GM21619 (cell line): ENCODE results near the gene CPEB1.

ENCODE experiments used
- ATAC-seq: cut with Tn5 transposase; IDR thresholded peaks from one replicate; pipeline ENCODE4 v1.9.1; 2021; ENCODE audit not compliant: unreplicated experiment

CPEB1 gene

DNA sequence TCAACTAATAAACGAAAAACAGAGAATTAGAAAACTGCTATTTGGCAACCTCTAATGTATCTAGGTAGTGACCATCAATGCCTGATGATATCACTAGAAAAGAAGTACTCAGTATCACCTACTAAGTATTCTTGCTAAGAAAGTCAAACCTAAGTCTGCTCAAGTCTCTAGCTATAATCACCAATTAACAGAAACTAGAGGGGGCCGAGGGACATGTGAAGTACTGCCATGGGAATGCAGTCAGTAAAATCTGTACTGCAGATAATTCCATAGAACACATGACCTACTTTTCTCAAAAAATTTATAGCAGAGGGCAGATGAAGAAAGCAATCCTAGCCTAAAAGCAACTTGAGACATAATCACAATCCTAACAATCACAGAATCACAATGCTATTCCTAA, 51.4 kb downstream of the CPEB1 start:
- no peak for ATAC-seq

DNA sequence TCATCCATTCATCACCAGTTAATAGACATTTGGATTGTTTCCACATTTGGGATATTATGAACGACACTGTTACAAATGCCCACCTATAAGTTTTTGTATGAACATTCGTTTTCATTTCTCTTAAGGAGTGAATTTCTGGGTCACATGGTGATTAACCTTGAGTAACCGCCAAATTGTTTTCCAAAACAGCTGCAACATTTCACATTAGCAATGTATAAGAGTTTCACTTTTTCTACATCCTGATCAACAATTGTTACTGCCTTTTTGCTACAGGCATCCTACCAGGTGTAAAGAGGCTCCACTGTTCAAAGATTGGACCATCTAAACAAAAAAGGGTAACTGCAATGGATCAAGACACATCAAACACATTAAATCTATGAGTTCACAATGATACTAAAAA, 52.0 kb downstream of the CPEB1 start:
- ATAC-seq: no peak

DNA sequence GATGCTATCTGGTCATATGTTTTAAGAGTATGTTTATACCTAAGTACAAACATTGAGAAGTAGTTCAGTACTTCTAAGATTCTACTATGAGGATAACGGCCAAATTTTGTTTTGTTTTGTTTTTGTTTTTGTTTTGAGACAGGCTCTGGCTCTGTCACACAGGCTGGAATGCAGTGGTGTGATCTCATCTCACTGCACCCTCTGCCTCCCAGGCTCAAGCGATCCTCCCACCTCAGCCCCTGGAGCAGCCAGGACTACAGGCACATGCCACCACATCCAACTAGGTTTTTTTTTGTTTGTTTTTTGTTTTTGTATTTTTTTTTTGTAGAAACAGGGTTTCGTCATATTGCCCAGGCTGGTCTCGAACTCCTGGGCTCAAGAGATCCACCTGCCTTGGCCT, 59.4 kb downstream of the CPEB1 start:
- ATAC-seq: no peak

DNA sequence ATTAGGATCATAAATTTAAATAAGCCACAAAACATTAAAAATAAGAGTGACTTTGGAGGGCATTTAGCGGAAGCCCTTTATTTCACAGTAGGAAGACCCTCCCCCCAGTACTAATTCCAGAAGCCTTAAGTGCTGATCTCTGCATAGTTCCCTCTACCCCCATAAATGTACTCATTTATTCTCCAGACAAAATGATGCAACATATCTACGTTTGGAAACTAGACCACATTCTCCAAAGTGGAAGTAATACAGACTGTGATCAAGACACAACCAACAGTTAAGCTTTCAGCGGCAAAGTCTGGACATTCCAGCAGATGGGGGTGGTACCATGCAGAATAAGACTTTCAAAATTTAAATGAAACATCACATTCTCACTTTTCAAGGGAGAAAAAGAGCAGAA, 62.1 kb downstream of the CPEB1 start:
- no peak for ATAC-seq

DNA sequence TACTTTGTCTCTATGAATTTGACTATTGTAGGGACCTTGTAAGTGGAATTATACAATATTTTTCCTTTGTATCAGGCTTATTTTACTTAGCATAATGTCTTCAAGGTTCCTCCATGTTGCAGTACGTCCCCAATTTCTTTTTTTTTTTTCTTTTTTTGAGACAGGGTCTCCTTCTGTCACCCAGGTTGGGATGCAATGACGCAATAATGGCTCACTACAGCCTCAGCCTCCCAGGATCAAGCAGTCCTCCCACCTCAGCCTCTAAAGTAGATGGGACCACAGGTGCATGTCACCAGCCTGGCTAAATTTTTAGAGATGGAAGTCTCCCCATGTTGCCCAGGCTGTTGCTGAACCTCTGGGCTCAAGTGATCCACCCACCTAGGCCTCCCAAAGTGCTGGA, 66.5 kb downstream of the CPEB1 start:
- no peak for ATAC-seq

DNA sequence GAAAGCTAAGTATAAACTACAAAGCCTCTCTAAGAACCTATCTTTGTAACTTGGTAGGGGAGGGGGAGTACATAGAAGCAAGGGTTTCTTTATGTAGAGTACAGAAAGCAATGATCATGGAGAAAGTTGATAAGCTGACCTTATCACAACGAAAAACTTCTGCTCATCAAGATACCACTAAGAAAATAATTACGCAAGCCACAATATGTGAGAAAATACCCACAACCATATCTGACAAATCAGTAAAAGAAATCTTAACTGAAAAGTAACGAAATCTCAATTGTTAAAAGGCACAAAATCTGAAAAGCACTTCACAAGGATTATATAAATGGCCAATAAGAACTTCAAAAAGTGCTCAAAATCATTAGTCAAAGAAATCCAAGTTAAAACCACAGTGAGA, 71.8 kb downstream of the CPEB1 start:
- no peak for ATAC-seq

DNA sequence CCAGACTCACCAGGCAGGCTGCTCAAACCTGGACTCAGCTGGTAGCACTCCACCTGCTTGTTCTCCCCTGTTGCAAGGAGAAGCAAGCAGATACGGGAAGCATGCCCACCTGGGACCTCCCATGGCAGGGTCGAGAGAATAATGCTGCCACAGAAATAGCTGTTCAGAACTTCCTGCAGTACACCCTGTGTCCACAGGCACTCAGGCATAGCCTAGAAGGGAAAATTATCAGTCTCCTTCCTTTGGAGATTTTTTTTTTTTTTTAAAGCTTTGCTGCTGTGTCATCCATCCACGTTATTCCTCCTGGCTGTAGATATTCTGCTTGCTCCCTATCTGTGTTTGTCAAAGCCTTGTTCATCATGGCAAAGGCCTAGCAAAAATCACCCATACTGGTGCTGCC, 74.2 kb downstream of the CPEB1 start:
- ATAC-seq: no peak

DNA sequence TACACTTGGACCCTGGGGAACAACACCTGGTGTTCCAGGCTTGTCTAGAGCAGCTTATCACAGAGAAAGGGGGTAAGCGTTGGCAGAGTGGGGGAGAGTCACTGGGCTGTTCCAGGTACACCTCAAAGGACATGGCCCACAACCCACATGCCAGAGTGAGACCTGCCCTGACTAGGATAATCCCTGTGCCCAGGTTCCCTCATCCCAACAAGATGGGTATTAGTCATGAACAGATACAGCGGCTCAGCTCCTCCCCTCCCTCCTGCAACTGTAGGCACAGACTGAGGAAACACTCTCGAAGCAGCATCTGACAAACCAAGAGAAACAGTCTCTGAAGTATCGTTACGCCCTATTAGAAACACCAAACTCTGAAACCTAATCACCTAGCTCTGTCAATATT, 74.9 kb downstream of the CPEB1 start:
- no peak for ATAC-seq

DNA sequence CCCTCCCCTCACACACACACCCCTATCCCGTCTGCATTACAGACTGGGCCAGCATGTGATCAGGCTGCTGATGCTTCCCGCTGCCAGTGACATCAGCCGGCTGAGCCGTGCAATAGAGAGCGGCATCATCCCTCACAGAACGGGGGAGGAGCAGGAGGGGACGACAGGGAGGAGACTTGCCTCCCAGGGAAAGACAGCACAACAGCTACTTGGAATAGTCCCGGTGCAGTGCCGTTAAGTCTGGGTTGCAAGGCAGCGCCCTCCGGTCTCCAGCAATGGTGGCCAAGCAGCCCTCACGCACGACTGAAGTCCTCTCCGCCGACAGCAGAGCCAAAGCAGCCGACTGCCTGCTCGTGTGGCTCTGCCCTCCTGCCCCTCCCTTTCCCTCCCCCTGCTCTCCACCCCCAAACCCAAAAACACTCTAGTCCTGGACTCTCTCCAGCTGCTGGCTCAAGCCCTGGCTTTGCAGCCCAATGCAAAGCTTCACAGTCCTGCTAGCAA, 75.4 kb downstream of the CPEB1 start:
- ATAC-seq: no peak

DNA sequence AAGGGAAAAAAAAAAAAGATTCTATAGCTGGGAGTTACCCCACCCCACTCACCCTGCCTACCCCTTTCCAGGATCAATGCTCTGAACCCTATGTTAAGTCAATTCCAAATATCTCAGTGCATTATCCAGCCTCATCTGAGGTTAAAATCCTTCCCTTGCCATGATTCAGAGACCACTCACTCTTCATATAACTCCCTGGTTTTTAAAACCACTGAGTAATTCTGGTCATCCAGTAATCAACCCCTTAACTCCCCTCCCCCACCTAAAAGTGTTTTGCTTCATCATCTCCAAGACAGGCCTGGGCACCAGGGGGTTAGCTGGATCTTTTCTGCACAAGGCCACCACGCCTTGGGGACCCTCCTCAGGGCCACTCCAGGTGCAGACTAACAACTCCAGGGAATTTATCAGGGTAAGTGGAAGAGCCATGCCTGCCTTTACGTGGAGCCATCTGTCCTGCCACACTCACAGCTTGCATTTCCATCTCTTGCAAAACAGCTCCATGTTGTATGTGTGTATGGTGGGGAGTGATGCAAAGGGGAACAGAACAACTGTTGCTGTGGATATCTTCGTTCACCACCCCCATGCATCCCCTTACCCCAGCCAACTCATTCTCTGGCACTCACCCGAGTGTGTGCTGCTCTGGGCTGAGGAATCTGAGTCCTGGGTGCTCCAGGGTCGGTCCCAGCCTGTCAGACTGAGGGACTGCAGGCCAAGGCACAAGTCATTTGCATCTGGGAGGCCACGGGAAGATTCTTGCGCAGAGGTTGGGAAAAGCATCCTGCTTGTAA, 76.2 kb downstream of the CPEB1 start:
- no peak for ATAC-seq

DNA sequence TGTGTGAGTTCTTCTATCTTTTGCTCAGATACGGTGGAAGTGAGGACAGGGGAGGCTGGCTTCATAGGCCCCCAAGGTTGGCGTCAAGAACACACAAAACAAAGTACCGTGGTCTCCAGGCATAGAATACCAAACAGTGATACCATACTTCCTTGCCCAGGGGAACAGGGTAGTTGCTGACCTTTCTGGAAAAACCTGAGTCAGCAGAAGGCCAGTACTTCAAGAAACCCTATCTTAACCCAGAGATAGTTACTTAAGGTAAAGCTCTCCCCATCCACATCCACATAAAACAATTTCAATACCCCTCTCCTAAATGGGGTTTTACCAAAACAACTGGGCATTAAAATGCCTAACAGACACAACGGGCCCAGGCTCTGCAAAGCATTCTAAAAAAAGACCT, 77.3 kb downstream of the CPEB1 start:
- ATAC-seq: no peak

DNA sequence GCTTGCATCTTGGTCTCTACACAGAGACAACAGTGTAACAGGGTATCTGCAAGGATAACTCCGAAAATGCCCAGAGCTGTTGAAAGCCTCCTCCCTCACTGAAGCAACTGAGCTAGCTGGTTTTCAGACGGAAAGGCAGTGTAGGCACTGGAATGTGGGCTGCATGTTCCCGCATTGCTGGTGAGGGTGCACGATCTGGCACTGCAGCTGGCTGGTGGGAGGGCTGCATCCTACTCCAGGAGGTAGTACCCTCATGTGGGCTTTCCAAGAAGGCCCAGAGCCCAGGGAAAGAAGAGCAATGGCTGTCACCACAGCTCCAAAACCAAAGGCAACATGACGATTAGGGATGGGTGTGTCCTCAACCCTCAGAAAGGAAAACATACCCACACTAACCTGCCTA, 78.2 kb downstream of the CPEB1 start:
- no peak for ATAC-seq

DNA sequence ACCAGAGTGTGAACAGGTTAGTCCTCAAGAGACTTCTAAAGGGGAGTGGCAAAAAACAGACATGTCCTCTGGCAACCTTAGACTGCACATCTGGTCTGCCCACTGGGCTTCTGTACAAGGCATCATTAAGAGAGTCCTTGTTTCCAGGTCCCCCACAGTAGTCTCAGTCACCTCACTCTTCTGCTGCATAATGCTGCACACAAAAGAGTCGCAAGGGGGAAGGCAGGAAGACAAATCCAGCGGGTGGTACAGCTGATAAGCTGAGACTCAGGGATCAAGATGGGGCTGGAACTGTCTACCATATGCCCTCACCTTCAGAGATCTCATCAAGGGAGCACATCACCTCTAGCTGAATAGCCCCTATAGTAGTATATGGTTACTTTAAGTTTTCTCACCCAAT, 79.5 kb downstream of the CPEB1 start:
- ATAC-seq: no peak

DNA sequence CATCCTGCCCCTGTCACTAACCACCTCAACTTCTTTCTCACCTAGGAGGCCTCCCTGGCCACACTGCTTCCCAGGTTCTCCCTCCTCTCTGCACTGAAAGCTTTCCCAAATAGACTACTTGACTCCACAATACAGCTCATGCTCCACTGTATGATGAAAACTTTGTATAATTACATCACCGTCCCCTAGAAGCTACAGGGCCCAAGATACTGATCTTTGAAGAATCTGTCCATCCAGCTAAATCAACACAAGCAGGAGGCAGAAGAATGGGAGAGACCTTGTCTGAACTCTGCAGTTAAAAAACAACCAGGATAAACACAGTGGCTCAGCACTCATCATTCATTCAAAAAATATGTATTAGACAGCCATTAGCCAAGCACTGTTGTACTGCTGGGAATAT, 80.5 kb downstream of the CPEB1 start:
- ATAC-seq: no peak

DNA sequence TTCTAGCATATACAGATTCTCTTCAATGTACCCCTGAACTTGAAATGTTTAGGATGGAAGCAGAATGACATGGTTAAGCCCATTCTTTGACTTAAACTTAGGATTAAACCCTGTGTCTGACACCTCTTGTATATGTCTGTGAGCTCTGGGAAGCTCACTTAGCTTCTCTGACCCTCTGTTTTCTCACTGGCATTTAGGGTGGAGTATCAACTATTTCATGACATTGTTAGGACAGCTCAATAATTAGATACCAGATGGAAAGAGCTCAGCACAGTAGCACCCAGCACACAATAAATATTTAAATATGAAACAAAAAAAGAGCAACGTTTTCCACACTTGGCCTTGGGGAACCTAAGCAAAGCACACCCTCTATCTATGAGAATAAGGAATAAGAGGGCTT, 88.7 kb downstream of the CPEB1 start:
- ATAC-seq: no peak

DNA sequence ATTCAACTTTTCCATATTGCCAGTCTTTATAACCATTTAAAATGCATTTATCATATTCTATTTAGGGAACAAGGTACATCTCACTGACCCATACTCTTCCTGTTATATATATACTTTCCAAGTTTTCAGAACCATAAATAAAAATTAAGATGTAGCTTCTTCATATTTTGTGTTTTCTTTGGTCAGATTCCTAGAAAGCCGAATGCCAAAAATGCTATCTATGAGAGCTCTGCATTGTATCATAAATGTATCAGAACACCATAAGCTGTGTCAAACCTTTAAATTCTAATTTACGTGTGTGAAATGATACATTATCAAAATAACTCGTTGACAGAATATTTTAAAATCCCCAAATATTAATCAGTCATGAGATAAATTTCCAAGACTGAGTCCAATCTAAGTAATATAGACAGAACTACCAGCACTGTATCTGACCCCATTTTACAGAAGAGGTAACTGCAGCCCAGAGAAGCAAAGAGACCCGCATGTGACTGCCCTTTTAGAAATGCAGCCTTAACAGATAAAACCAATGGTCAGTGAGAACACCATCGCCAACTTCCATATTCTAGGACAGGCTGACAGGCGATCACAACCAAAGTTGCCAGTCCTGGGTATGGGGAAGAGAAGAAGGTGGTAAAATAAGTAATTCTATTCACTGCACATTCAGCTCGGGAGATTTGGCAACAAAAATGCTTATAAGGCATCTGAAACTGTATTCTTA, 90.7 kb downstream of the CPEB1 start:
- ATAC-seq: no peak

DNA sequence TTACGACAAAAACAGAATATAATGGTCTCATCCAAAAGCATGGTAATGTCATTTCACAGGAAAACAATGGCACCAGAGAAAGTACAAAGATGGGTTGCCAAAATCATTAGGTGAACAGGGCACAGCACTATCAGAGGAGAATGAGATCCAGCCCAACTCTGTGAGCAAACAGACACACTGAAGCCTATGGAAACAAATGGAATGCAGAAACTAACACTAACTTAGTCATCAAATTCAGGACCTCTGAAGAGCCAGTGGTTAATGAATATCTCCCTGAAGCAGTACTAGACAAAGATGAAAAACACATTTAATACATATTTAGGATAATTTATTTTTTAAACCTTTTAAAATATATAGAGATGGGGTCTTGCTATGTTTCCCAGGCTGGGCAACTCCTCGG, 92.3 kb downstream of the CPEB1 start:
- ATAC-seq: no peak

DNA sequence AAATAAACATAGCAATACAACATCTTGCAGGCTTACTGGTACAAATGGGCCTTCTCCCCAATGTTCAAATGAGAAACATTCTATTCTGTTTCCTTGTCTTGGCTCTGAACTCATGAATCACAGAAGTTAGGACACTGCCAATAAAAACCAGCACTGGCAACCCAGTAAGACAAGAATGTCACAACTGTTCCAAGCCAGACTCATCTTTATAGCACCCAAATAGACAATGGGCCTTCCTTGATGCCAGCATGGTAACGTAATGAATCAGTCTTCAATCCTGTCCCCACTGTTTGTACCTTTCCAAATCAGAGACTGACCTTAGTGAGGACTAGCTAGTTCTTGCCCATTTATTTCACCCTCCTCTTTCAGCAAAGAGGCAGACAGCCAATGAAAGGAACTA, 92.8 kb downstream of the CPEB1 start:
- no peak for ATAC-seq

DNA sequence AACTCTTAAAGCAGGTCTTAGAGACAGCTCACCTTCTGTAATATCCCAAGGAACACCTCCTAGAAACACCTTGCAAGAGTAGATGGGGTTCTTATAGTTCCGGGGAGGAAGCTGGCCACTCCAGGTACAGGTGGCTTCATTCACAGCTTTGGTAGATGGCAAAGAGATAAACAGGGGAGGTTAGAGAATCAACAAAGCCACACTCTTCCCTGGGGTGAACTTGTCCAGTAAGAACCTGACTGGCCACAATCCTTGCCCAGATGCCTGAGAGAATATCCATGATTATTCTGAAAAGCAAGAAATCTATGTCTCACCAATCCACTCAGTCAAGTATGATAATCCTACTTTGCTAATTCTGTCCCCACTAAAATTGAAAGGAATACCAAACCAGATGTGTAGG, 93.3 kb downstream of the CPEB1 start:
- no peak for ATAC-seq

DNA sequence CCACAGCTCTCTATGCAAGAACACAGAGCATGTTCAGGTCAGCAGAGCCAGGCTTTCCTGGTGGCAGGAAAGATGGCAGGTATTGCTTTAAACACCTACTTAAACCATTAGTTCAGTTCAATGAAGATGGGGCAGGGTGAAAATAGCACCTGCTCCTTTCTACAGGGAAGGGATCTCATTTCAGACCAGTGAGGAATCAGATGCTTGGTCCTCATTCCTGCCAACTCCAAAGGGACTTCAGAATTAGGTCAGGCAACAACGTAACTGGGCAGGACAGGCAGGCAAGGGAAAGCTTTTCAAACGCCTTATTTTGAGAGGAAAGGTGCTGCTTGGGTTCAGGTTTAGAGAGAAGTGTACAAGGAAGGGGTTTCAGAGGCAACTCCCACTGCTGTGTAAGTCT, 94.3 kb downstream of the CPEB1 start:
- no peak for ATAC-seq

DNA sequence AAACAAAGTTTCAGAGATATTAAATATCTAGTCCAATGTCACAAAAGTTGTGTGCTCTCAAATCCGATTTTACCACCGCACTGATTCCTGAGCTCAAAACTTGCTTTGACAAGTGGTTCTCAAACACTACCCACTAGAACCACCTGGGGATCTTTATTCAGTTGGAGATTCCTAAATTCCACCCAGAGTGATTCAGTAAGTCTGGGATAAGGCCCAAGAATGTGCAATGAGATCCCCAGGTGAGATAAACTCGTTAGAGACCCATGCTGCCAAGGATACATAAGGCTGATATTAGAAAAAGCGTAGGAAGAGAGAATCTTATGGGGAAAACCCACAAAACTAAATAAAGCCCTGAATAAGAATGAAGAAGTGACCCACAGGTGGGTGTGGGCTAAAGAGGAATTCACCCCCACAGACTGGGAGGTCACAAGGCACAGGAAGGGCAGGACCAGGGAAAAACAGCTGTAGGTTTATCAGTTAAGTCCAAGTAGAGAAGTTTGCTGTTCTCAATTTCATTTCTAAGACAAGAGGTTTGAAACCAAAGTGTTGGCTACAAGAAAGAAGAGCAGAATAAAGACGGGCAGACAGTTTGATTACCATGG, 95.4 kb downstream of the CPEB1 start:
- ATAC-seq: no peak

DNA sequence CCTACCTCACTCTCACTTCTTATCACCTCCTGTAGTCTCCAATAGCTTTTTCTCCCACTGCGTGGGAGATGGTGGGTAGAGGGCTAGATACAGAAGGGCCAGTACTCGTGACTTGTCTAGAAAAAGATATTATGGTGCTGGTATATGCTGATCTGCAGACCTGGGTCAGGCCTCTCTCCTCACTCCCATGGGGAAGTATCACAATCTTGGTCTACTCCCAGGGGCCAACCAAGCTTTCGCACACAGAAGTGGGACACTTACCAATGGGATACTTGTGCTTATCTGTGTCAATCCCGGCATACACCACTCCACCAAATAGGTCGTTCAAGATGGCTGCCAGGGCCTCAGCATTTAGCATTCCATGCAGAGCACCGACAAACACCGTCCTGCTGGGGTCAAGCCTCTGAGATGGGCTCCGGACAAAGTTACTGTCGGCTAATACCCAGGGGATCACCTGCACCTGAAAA, 97.9 kb downstream of the CPEB1 start:
- no peak for ATAC-seq
